Smooth muscle cell (in vitro differentiated cells): ENCODE data around the gene KIAA1755. TPM values are rescaled to one million over a fixed set of nuclear protein-coding genes. Genes with fewer than 3 reads are reported as not detected.

Source experiments
- DNase-seq: peaks from one replicate; lab custom pipeline; 2025; ENCODE audit not compliant: unreplicated experiment; lab: John Stamatoyannopoulos, UW
- H2AFZ ChIP-seq: fragments of 200-600 bp; sonication (generic); 2 replicates; pipeline ENCODE4 v1.6.0; 2016; ENCODE audit warnings: antibody characterized with exemption, low read depth, mild to moderate bottlenecking
- H3F3A ChIP-seq: fragments of 200-600 bp; sonication (generic); 2 replicates; pipeline ENCODE4 v1.6.0; 2017; ENCODE audit warnings: antibody characterized with exemption, low read depth
- H3K27ac ChIP-seq: fragments of 200-600 bp; sonication (generic); 2 replicates; pipeline ENCODE4 v1.5.1; 2016; ENCODE audit warnings: low read depth, mild to moderate bottlenecking
- H3K27me3 ChIP-seq: fragments of 200-600 bp; sonication (generic); 2 replicates; pipeline ENCODE4 v1.6.1; 2016; ENCODE audit warnings: low read depth, mild to moderate bottlenecking
- H3K36me3 ChIP-seq: fragments of 200-600 bp; sonication (generic); 2 replicates; pipeline ENCODE4 v1.5.1; 2016; ENCODE audit warnings: low read depth
- H3K4me1 ChIP-seq: fragments of 200-600 bp; sonication (generic); 2 replicates; pipeline ENCODE4 v1.5.1; 2016; ENCODE audit warnings: low read depth
- H3K4me2 ChIP-seq: fragments of 200-600 bp; sonication (generic); 2 replicates; pipeline ENCODE4 v1.6.0; 2016; ENCODE audit warnings: mild to moderate bottlenecking
- H3K4me3 ChIP-seq: fragments of 200-600 bp; sonication (generic); 2 replicates; pipeline ENCODE4 v1.5.1; 2016; ENCODE audit warnings: mild to moderate bottlenecking
- H3K79me2 ChIP-seq: fragments of 200-600 bp; sonication (generic); 2 replicates; pipeline ENCODE4 v1.6.0; 2016; ENCODE audit warnings: low read depth, mild to moderate bottlenecking
- H3K9ac ChIP-seq: fragments of 200-600 bp; sonication (generic); 2 replicates; pipeline ENCODE4 v1.6.0; 2016; ENCODE audit warnings: low read depth
- H3K9me3 ChIP-seq: fragments of 200-600 bp; sonication (generic); replicated peaks from 2 replicates; pipeline ENCODE4 v1.5.1; 2016; ENCODE audit warnings: low read depth
- H4K20me1 ChIP-seq: fragments of 200-600 bp; sonication (generic); 2 replicates; pipeline ENCODE4 v1.6.0; 2016; ENCODE audit warnings: low read depth
- WGBS: methylation state at CpG from one replicate; pipeline ENCODE4 v1.1.7; 2016; ENCODE audit warnings: low lambda C conversion rate; 5-methylcytosine and 5-hydroxymethylcytosine counted together
- polyA plus RNA-seq: library from polyadenylated mRNA; unstranded; fragments of >200 nt; fragmentation: Nextera tagmentation; extraction: Ambion mirVana; gene quantifications from 2 replicates; pipeline ENCODE4 v1.2.1, GENCODE V29; 2016
- total RNA-seq: library from RNA; depleted of rRNA; stranded (reverse); fragments of >200 nt; gene quantifications from 2 replicates; pipeline ENCODE4 v1.2.3, GENCODE V29; 2014
- TF ChIP-seq, protein P1 (sequence below): fragments of 200-600 bp; sonication (generic); IDR thresholded peaks from 2 replicates; pipeline ENCODE4 v1.5.1; 2017; ENCODE audit warnings: borderline replicate concordance, mild to moderate bottlenecking, antibody characterized with exemption; ENCODE audit not compliant: insufficient read depth, poor library complexity, severe bottlenecking

KIAA1755 gene
- total and polyA plus RNA-seq, 2 experiments from 2014 or later = 0.17 TPM; not detected in 1

GRCh38 chr20:38201356-38201755 lies 59.2 kb downstream of the KIAA1755 start:
- no peak overlapping the region for H3K9ac ChIP-seq
- H3K36me3 ChIP-seq = no peaks in the 10 kb centered on the region
- no peaks in the 10 kb centered on the region for H3K79me2 ChIP-seq
- no peaks in the 10 kb centered on the region for H3K9me3 ChIP-seq
- H3K27ac ChIP-seq = peak overlapping the region; percentile 47
- H3K27me3 ChIP-seq = no peaks in the 10 kb centered on the region
- peak; percentile 8 for DNase-seq
- H3F3A ChIP-seq = peaks cover 14% of the 10 kb centered on the region
- H3K4me2 ChIP-seq = no peak overlapping the region
- TF ChIP-seq, protein P1, sequence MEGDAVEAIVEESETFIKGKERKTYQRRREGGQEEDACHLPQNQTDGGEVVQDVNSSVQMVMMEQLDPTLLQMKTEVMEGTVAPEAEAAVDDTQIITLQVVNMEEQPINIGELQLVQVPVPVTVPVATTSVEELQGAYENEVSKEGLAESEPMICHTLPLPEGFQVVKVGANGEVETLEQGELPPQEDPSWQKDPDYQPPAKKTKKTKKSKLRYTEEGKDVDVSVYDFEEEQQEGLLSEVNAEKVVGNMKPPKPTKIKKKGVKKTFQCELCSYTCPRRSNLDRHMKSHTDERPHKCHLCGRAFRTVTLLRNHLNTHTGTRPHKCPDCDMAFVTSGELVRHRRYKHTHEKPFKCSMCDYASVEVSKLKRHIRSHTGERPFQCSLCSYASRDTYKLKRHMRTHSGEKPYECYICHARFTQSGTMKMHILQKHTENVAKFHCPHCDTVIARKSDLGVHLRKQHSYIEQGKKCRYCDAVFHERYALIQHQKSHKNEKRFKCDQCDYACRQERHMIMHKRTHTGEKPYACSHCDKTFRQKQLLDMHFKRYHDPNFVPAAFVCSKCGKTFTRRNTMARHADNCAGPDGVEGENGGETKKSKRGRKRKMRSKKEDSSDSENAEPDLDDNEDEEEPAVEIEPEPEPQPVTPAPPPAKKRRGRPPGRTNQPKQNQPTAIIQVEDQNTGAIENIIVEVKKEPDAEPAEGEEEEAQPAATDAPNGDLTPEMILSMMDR = no peak
- H3K4me1 ChIP-seq = no peaks in the 10 kb centered on the region
- WGBS = 13% methylated on average over 6 of the region's 6 CpGs
- no peak overlapping the region for H2AFZ ChIP-seq
- H4K20me1 ChIP-seq = no peaks in the 10 kb centered on the region
- H3K4me3 ChIP-seq = no peak overlapping the region

- Histone ChIP-seq H3K27me3 (no peaks in the 10 kb centered on the region), H3K27ac (peak overlapping the region; percentile 47), H3K36me3 (no peaks in the 10 kb centered on the region), H3F3A (peaks cover 14% of the 10 kb centered on the region), H4K20me1 (no peaks in the 10 kb centered on the region), H2AFZ (no peak overlapping the region), H3K4me1 (no peaks in the 10 kb centered on the region), H3K9me3 (no peaks in the 10 kb centered on the region), H3K4me2 (no peak overlapping the region), H3K4me3 (no peak overlapping the region), H3K79me2 (no peaks in the 10 kb centered on the region), H3K9ac (no peak overlapping the region)
- TF ChIP-seq, protein P1 = no peak
- WGBS = 95% methylated on average over 3 of the region's 3 CpGs
- no peak for DNase-seq
Measured at GRCh38 chr20:38200646-38201045, 59.9 kb downstream of the KIAA1755 start.

GRCh38 chr20:38199501-38200390 lies 60.8 kb downstream of the KIAA1755 start:
- no peak overlapping the region for H3K4me3 ChIP-seq
- H3K9me3 ChIP-seq = no peaks in the 10 kb centered on the region
- H3K27me3 ChIP-seq = no peaks in the 10 kb centered on the region
- H3K36me3 ChIP-seq = no peaks in the 10 kb centered on the region
- TF ChIP-seq, protein P1 = no peak
- H3K27ac ChIP-seq = no peak overlapping the region
- no peaks in the 10 kb centered on the region for H3K79me2 ChIP-seq
- no peak overlapping the region for H3K9ac ChIP-seq
- no peak for DNase-seq
- no peaks in the 10 kb centered on the region for H4K20me1 ChIP-seq
- H3K4me2 ChIP-seq = peak overlapping the region; percentile 5
- H3F3A ChIP-seq = peaks cover 14% of the 10 kb centered on the region
- WGBS = 89% methylated on average over 14 of the region's 14 CpGs
- H2AFZ ChIP-seq = no peak overlapping the region
- H3K4me1 ChIP-seq = no peaks in the 10 kb centered on the region
